ENCODE measurements around the gene XK. TPM values are rescaled to one million over a fixed set of nuclear protein-coding genes. Genes with fewer than 3 reads are reported as not detected.

Gene XK
- total RNA-seq, 1 experiment from 2014 or later = 2.6 TPM

- H3K27ac Mint-ChIP-seq (ENCODE audit: unreplicated experiment) = no peak overlapping the region
- POLR2A ChIA-PET = no interaction called here
- CTCF ChIA-PET = no interaction called here
Measured at GRCh38 chrX:37697169-37697760, 11.7 kb downstream of the XK start.

GRCh38 chrX:37701588-37701987, 16.0 kb downstream of the XK start:
- Histone ChIP-seq H3K4me3 (ENCODE audit: low read depth, low read length) (no peak overlapping the region), H3K27me3 (replicated peaks; ENCODE audit: control insufficient read depth, insufficient read depth, low read length) (no peaks in the 10 kb centered on the region), H3K4me1 (no peaks in the 10 kb centered on the region), H3K36me3 (ENCODE audit: control insufficient read depth, insufficient read depth, low read length) (no peaks in the 10 kb centered on the region), H3K9me3 (no peaks in the 10 kb centered on the region)
- Mint-ChIP-seq H3K9me3 (ENCODE audit: unreplicated experiment) (no peaks in the 10 kb centered on the region), H3K36me3 (ENCODE audit: insufficient read depth, unreplicated experiment) (no peaks in the 10 kb centered on the region), H3K4me1 (ENCODE audit: low read depth, unreplicated experiment) (no peaks in the 10 kb centered on the region), H3K4me3 (ENCODE audit: unreplicated experiment) (no peak overlapping the region), H3K27me3 (ENCODE audit: insufficient read depth, unreplicated experiment) (no peaks in the 10 kb centered on the region), H3K27ac (ENCODE audit: unreplicated experiment) (no peak overlapping the region)
- TF ChIP-seq CTCF (IDR thresholded peaks at IDR 0.05; ENCODE audit: insufficient read depth in 1 of 2, low read depth in 1 of 2, low read length in 1 of 2, severe bottlenecking in 1 of 2, unreplicated experiment in 1 of 2) = no peak
- ChIA-PET POLR2A (no interaction called here), CTCF (no interaction called here)
- no TSS peak for BruUV-seq (replicated peaks)
- intact Hi-C loops (cut with micrococcal nuclease; ENCODE audit: unreplicated experiment) = no loop called here
- DNase-seq = no peak

More at GRCh38 chrX:37697169-37697760, 11.7 kb downstream of the XK start:
- no peak for DNase-seq
- H3K36me3 ChIP-seq (ENCODE audit: control insufficient read depth, insufficient read depth, low read length) = no peaks in the 10 kb centered on the region
- BruUV-seq (replicated peaks) = no TSS peak
- no peak overlapping the region for H3K4me3 ChIP-seq (ENCODE audit: low read depth, low read length)
- Mint-ChIP-seq H3K9me3 (ENCODE audit: unreplicated experiment) (no peaks in the 10 kb centered on the region), H3K36me3 (ENCODE audit: insufficient read depth, unreplicated experiment) (no peaks in the 10 kb centered on the region), H3K4me3 (ENCODE audit: unreplicated experiment) (no peak overlapping the region), H3K27me3 (ENCODE audit: insufficient read depth, unreplicated experiment) (no peaks in the 10 kb centered on the region), H3K4me1 (ENCODE audit: low read depth, unreplicated experiment) (no peaks in the 10 kb centered on the region)
- H3K9me3 ChIP-seq = no peaks in the 10 kb centered on the region
- H3K27me3 ChIP-seq (replicated peaks; ENCODE audit: control insufficient read depth, insufficient read depth, low read length) = no peaks in the 10 kb centered on the region
- no peak for TF ChIP-seq CTCF (IDR thresholded peaks at IDR 0.05; ENCODE audit: insufficient read depth in 1 of 2, low read depth in 1 of 2, low read length in 1 of 2, severe bottlenecking in 1 of 2, unreplicated experiment in 1 of 2)
- H3K4me1 ChIP-seq = no peaks in the 10 kb centered on the region
- intact Hi-C loops (cut with micrococcal nuclease; ENCODE audit: unreplicated experiment) = no loop called here

- POLR2A ChIA-PET = no interaction called here
- Histone ChIP-seq H3K27me3 (replicated peaks; ENCODE audit: control insufficient read depth, insufficient read depth, low read length) (no peaks in the 10 kb centered on the region), H3K4me1 (no peaks in the 10 kb centered on the region), H3K4me3 (ENCODE audit: low read depth, low read length) (no peak overlapping the region), H3K36me3 (ENCODE audit: control insufficient read depth, insufficient read depth, low read length) (no peaks in the 10 kb centered on the region), H3K9me3 (no peaks in the 10 kb centered on the region)
- TF ChIP-seq CTCF (IDR thresholded peaks at IDR 0.05; ENCODE audit: insufficient read depth in 1 of 2, low read depth in 1 of 2, low read length in 1 of 2, severe bottlenecking in 1 of 2, unreplicated experiment in 1 of 2) = no peak
- H3K9me3 Mint-ChIP-seq (ENCODE audit: unreplicated experiment) = no peaks in the 10 kb centered on the region
- H3K27me3 Mint-ChIP-seq (ENCODE audit: insufficient read depth, unreplicated experiment) = peaks cover 2% of the 10 kb centered on the region
- no peaks in the 10 kb centered on the region for H3K4me1 Mint-ChIP-seq (ENCODE audit: low read depth, unreplicated experiment)
- no peak for DNase-seq
- CTCF ChIA-PET = no interaction called here
- no peaks in the 10 kb centered on the region for H3K36me3 Mint-ChIP-seq (ENCODE audit: insufficient read depth, unreplicated experiment)
- BruUV-seq (replicated peaks) = no TSS peak
- intact Hi-C loops (cut with micrococcal nuclease; ENCODE audit: unreplicated experiment) = no loop called here
- no peak overlapping the region for H3K27ac Mint-ChIP-seq (ENCODE audit: unreplicated experiment)
- no peak overlapping the region for H3K4me3 Mint-ChIP-seq (ENCODE audit: unreplicated experiment)
Measured at GRCh38 chrX:37711991-37712390, 26.4 kb downstream of the XK start.

Data from Caco-2 (cell line).